ENCODE data around the gene COPS9. TPM values are rescaled to one million over a fixed set of nuclear protein-coding genes. Genes with fewer than 3 reads are reported as not detected.
A peak's percentile ranks its signal among the peaks of the same experiment; 100 is the strongest.

COPS9 gene
- 191 TPM for polyA plus RNA-seq (2013, experiment 1 of 2)
- polyA plus RNA-seq (2013, experiment 2 of 2) = 179 TPM

DNA sequence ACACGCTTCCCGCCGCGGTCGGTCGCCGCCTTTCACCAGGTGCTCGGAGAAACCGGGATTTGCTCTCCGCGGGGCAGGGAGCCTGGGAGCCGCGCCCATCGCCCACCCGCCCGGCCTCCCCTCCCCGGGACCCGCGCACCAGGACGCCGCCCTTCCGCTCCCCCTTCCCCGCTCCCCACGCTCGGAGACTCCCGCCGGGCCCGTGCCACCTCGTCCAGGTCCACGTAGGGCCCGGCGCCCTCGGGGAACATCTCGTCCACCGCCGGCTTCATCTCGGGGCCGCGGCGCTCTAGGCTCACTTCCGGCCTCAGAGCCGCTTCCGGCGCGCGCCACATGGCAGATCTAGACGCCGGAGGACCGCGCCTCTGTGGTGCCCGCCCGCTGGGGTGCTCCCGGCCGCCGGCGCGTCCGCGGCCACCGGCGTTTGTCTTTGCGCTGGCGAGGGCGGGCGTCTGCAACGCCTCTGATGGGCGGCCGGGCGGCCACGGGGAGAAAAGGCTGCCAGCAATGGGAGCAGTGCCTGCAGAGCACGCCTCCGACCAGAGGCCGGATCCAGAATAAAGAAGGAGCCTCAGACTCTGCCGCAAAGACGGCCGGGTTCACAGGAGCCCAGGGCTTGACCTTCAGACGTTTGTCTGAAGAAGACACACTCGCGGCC is at the start of gene COPS9:
TSS of gene COPS9 (minus strand) at position 293 of the 658 bp plus-strand sequence. CDS start at position 272, 21 bp downstream.
- Histone ChIP-seq H3K27me3 (ENCODE audit: insufficient read depth, low read length) (peaks cover 11% of the 10 kb centered on the region), H3K4me3 (ENCODE audit: low read length) (peak within 1 kb of the TSS; percentile 90), H3K9me3 (ENCODE audit: insufficient read depth, low read depth, low read length) (no peaks in the 10 kb centered on the region), H3K36me3 (ENCODE audit: insufficient read depth, low read length) (peaks cover 30% of the 10 kb centered on the region), H3K9ac (ENCODE audit: low read depth, low read length) (peak within 1 kb of the TSS; percentile 97), H3K27ac (ENCODE audit: low read depth, low read length) (no peak within 1 kb of the TSS), H3K4me1 (ENCODE audit: insufficient read depth, low read length) (peaks cover 17% of the 10 kb centered on the region)
- under 1% methylated on average over 79 of the region's 79 CpGs for WGBS

DNA sequence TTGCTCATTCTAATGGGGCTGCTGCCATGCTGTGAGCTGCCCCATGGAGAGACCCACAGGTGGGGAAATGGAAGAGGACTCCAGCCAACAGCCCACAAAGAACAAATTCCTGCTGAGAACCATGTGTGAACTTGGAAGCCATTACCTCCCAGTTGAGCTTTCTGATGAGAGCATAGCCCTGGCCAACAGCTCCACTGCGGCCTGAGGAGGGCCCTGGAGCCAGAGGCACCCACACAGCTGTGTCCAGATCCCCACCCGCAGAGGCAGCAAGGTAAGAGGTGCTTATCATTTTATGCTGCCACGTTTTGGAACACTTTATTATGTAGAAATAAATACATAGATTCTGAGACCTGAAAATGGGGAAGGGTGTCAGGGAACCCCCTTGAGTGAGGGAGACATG is 48.6 kb upstream of the COPS9 start:
- Histone ChIP-seq H3K9me3 (ENCODE audit: insufficient read depth, low read depth, low read length) (peaks cover 11% of the 10 kb centered on the region), H3K27ac (ENCODE audit: low read depth, low read length) (no peak overlapping the region), H3K9ac (ENCODE audit: low read depth, low read length) (no peak overlapping the region), H3K36me3 (ENCODE audit: insufficient read depth, low read length) (no peaks in the 10 kb centered on the region), H3K4me3 (ENCODE audit: low read length) (no peak overlapping the region), H3K27me3 (ENCODE audit: insufficient read depth, low read length) (no peaks in the 10 kb centered on the region), H3K4me1 (ENCODE audit: insufficient read depth, low read length) (no peaks in the 10 kb centered on the region)
- 83% methylated on average over 2 of the region's 3 CpGs for WGBS

DNA sequence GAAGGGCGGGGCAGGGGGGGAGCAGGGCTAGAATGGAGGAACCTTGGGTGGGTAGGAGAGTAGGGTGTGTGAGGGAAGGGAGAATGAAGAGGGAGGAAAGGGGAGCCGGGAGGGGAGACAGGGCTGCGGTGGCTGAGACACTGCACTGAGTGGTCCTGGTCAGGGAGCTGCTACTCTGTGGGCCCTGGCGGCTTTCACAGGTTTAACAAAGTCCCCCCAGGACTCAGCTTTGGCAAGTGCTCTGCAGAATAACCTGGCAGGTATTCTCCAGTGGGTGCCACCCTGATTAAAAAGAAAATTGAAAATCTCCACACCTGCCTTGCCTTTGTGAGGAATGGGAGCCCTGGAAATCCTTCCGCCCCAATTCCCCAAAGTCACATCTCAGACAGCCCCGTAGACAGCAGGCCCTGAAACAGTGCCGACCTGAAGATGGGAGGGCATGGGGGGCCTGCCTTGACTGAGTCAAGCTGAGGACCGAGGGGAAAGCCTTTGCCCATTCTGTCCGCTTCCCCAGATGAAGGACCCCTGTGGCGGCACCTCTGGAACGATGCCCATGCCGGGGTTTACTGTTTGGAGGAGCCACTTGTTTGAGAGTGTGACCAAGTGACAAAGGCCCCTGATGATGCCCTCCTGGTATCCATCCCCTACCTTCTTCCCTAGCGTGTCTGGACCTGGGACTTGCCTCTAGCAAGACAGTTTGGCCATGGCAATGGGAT is 47.9 kb upstream of the COPS9 start:
- H3K9me3 ChIP-seq (ENCODE audit: insufficient read depth, low read depth, low read length) = peaks cover 11% of the 10 kb centered on the region
- H3K36me3 ChIP-seq (ENCODE audit: insufficient read depth, low read length) = no peaks in the 10 kb centered on the region
- H3K4me1 ChIP-seq (ENCODE audit: insufficient read depth, low read length) = no peaks in the 10 kb centered on the region
- no peaks in the 10 kb centered on the region for H3K27me3 ChIP-seq (ENCODE audit: insufficient read depth, low read length)
- H3K27ac ChIP-seq (ENCODE audit: low read depth, low read length) = no peak overlapping the region
- H3K4me3 ChIP-seq (ENCODE audit: low read length) = no peak overlapping the region
- no peak overlapping the region for H3K9ac ChIP-seq (ENCODE audit: low read depth, low read length)
- 89% methylated on average over 13 of the region's 13 CpGs for WGBS

DNA sequence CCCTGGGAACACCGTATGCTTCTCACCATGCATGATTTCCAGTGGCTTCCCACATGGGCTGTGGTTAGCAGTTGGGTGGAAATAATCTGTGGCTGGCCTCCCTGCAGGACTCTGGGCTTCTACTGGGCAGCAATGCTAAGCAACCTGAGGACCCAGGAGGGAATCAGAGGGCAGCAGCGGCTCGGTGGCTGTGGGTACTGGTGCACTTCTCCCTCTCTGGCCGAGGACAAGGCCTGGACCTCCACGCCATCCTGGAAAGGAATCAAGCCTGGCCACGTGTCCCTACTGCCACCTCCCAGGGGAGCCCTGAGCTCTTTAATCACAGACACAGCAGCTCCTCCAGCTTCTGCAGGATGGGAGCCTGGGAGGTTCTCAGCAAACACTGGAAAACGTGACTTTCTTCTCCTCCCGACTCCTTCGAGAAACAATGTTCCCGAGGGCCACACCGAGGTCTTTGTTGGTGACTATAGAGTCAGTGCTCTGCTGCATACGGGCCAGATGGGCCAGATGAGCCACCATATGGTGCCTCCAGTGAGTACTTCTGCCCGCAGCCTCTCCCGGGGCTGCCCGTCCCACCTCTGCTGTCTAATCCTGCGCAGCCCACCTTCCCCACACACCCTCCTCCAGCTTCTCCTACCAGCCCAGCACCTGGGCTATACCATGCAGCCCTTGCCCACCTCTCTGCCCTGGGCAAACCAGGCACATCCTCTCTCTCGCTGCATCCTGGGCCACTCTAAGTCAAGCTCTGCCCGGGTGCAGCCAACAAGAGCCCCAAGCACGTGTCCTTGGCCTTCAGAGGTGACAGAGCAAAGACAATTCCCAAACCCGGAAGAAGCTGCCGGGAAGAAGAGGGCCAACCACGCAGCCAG is 47.1 kb upstream of the COPS9 start:
- peaks cover 7% of the 10 kb centered on the region for H3K9me3 ChIP-seq (ENCODE audit: insufficient read depth, low read depth, low read length)
- no peaks in the 10 kb centered on the region for H3K36me3 ChIP-seq (ENCODE audit: insufficient read depth, low read length)
- H3K4me3 ChIP-seq (ENCODE audit: low read length) = no peak overlapping the region
- H3K27ac ChIP-seq (ENCODE audit: low read depth, low read length) = no peak overlapping the region
- no peaks in the 10 kb centered on the region for H3K27me3 ChIP-seq (ENCODE audit: insufficient read depth, low read length)
- H3K4me1 ChIP-seq (ENCODE audit: insufficient read depth, low read length) = no peaks in the 10 kb centered on the region
- H3K9ac ChIP-seq (ENCODE audit: low read depth, low read length) = no peak overlapping the region
- 92% methylated on average over 22 of the region's 22 CpGs for WGBS

DNA sequence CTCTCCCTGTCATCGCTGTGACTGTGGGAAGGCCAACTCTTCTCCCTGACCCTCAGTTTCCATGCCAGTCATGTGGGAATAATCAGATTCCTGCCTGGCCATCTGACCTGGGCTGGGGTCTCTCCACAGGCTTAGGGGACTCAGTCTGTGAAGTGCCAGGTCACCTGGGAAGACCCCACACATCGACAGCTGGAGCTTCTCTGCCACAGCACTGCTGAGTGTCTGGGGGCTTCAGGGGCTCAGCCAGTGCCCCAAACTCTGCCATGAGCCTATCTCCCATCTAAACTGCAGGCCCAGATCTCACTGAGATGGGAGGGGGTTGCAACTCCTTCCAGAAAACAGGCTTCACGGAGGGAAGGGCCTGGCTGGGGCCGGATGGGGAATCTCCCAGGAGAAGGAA is 46.4 kb upstream of the COPS9 start:
- H3K9ac ChIP-seq (ENCODE audit: low read depth, low read length) = no peak overlapping the region
- no peaks in the 10 kb centered on the region for H3K4me1 ChIP-seq (ENCODE audit: insufficient read depth, low read length)
- H3K36me3 ChIP-seq (ENCODE audit: insufficient read depth, low read length) = no peaks in the 10 kb centered on the region
- peaks cover 5% of the 10 kb centered on the region; the same call in 1 of the 2 replicates for H3K27me3 ChIP-seq (ENCODE audit: insufficient read depth, low read length)
- 92% methylated on average over 4 of the region's 4 CpGs for WGBS
- no peak overlapping the region for H3K4me3 ChIP-seq (ENCODE audit: low read length)
- peaks cover 3% of the 10 kb centered on the region; the same call in 1 of the 2 replicates for H3K9me3 ChIP-seq (ENCODE audit: insufficient read depth, low read depth, low read length)
- no peak overlapping the region for H3K27ac ChIP-seq (ENCODE audit: low read depth, low read length)

DNA sequence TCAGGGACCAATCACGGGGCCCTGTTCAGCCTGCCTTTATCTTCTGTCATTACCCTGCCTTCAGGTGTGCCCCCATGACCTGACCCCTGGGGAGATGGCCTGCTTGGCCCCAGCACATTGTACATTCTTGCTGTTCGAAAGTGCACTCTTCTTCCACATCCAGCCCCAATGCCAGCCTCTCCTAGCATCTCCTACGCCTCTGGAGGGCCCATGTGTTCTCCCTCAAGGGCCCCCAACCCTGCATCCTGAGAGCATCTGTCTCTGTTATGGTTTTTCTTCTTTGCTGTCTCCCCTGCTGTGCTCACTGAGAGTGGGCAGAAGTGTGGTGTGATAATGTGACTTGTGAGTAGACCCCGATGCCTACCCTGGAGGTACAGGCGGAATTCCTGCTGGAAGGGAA is 45.9 kb upstream of the COPS9 start:
- WGBS = 92% methylated on average over 5 of the region's 5 CpGs
- H3K27ac ChIP-seq (ENCODE audit: low read depth, low read length) = no peak overlapping the region
- H3K36me3 ChIP-seq (ENCODE audit: insufficient read depth, low read length) = no peaks in the 10 kb centered on the region
- peaks cover 5% of the 10 kb centered on the region; the same call in 1 of the 2 replicates for H3K27me3 ChIP-seq (ENCODE audit: insufficient read depth, low read length)
- H3K9me3 ChIP-seq (ENCODE audit: insufficient read depth, low read depth, low read length) = no peaks in the 10 kb centered on the region
- H3K9ac ChIP-seq (ENCODE audit: low read depth, low read length) = no peak overlapping the region
- no peak overlapping the region for H3K4me3 ChIP-seq (ENCODE audit: low read length)
- H3K4me1 ChIP-seq (ENCODE audit: insufficient read depth, low read length) = no peaks in the 10 kb centered on the region

DNA sequence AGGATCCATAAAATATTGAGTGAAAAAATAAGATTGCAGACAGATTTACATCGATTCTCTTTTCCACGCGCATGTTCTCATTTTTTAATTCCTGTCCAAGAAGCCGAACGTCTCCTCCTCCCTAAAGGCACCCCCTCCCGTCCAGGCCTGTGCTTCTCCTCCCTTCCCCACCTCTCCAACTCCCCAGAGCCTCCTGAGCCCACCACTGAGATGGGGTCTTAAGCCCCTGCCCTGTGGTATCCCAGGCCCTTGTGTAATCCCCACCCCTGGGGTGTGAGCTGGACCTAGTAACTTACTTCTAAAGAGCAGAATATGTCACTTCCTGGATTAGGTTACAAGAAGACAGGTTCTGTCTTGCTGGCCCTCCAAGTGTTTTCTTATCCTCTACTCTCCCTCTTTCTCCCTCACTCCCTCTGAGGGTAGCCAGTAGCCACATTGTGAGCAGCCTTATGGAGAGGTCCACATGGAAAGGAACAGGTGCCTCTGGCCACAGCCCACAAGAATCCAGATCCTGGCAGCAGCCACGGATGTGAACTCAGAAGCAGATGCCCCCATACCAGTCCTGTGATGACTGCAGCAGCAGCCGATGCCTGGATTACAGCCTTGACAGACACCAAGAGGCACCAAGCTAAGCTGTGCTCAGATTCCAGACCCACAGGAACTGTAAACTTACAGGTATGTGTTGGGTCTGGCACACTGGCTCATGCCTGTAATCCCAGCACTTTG is 44.0 kb upstream of the COPS9 start:
- 93% methylated on average over 8 of the region's 8 CpGs for WGBS
- no peaks in the 10 kb centered on the region for H3K36me3 ChIP-seq (ENCODE audit: insufficient read depth, low read length)
- H3K9me3 ChIP-seq (ENCODE audit: insufficient read depth, low read depth, low read length) = no peaks in the 10 kb centered on the region
- peaks cover 5% of the 10 kb centered on the region; the same call in 1 of the 2 replicates for H3K27me3 ChIP-seq (ENCODE audit: insufficient read depth, low read length)
- H3K27ac ChIP-seq (ENCODE audit: low read depth, low read length) = no peak overlapping the region
- H3K9ac ChIP-seq (ENCODE audit: low read depth, low read length) = no peak overlapping the region
- no peaks in the 10 kb centered on the region for H3K4me1 ChIP-seq (ENCODE audit: insufficient read depth, low read length)
- no peak overlapping the region for H3K4me3 ChIP-seq (ENCODE audit: low read length)

DNA sequence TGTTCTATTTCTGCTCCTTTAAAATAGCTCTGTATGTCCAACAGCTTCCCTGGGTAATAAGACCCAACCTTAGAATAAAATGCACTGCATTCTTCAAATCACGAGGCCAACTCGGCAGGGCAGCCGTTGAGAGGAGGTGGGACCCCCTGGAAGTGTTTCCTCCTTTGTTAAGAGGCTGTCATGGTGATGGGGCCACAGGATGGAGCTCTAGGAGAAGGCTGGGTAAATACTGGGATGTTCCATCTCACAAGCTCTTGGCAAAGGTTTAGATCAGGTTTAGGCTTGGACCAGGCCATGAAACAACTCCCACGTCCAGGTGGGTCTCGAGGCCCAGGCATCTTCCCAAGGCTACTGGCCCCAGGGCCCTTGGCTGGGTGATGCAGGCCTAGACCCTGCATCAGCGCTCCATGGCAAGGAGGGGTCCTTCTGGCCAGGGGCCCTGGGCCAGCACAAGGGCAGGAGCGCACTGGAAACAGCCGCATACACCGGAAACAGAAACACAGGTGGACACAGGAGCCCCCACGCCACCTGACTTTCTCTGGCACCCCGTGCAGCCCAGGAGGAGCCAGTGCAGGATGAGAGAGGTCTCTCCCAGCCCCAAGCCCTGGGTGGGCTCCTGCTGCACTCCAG is 43.2 kb upstream of the COPS9 start:
- no peak overlapping the region for H3K4me3 ChIP-seq (ENCODE audit: low read length)
- H3K36me3 ChIP-seq (ENCODE audit: insufficient read depth, low read length) = no peaks in the 10 kb centered on the region
- H3K9ac ChIP-seq (ENCODE audit: low read depth, low read length) = no peak overlapping the region
- WGBS = 93% methylated on average over 11 of the region's 11 CpGs
- H3K9me3 ChIP-seq (ENCODE audit: insufficient read depth, low read depth, low read length) = no peaks in the 10 kb centered on the region
- H3K4me1 ChIP-seq (ENCODE audit: insufficient read depth, low read length) = no peaks in the 10 kb centered on the region
- peaks cover 5% of the 10 kb centered on the region; the same call in 1 of the 2 replicates for H3K27me3 ChIP-seq (ENCODE audit: insufficient read depth, low read length)
- no peak overlapping the region for H3K27ac ChIP-seq (ENCODE audit: low read depth, low read length)

DNA sequence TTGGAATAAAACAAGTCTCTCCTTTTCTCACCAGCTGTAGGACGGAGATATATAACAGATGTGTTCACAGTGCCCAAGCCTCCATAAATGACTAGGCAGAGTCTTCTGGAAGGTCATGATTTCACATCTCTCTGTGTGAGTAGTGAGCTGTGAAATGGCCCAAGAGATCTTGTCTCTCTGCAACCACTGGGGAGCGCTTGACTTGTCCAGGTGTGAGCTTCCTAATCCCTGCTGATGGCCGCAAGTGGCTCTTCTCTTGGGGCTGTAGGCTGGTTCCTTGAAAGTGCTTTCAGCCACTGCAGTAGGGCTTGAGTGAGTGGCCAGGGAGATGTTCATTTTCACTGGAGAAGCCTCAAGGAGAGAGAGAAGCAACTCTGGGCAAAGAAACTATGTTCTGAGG is 42.5 kb upstream of the COPS9 start:
- no peak overlapping the region for H3K9ac ChIP-seq (ENCODE audit: low read depth, low read length)

DNA sequence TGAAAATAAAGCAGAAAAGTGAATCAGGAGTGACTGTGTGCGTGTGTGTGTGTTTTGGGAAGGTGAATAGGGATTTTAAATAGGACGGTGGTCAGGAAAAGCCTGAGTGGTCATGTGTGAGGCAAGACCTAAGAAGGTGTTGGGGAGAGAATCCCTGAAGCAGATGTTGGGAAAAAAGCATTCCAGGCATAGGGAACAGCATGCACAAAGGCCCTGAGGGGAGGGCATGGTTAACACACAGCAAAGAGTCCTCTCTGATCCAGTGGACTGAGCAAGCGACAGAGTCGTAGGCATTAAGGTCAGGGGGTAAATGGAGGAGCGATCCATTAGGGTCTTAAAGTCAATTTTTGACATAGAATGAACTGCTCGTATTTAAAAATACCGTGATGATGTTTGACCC is 38.4 kb upstream of the COPS9 start:
- Histone ChIP-seq H3K36me3 (ENCODE audit: insufficient read depth, low read length) (no peaks in the 10 kb centered on the region), H3K4me1 (ENCODE audit: insufficient read depth, low read length) (no peaks in the 10 kb centered on the region), H3K27ac (ENCODE audit: low read depth, low read length) (no peak overlapping the region), H3K27me3 (ENCODE audit: insufficient read depth, low read length) (peaks cover 5% of the 10 kb centered on the region; the same call in 1 of the 2 replicates), H3K9me3 (ENCODE audit: insufficient read depth, low read depth, low read length) (no peaks in the 10 kb centered on the region), H3K9ac (ENCODE audit: low read depth, low read length) (no peak overlapping the region), H3K4me3 (ENCODE audit: low read length) (no peak overlapping the region)
- 93% methylated on average over 7 of the region's 7 CpGs for WGBS

More for the DNA sequence above, 42.5 kb upstream of the COPS9 start:
- Histone ChIP-seq H3K27ac (ENCODE audit: low read depth, low read length) (no peak overlapping the region), H3K36me3 (ENCODE audit: insufficient read depth, low read length) (no peaks in the 10 kb centered on the region), H3K4me1 (ENCODE audit: insufficient read depth, low read length) (no peaks in the 10 kb centered on the region), H3K4me3 (ENCODE audit: low read length) (no peak overlapping the region), H3K9me3 (ENCODE audit: insufficient read depth, low read depth, low read length) (no peaks in the 10 kb centered on the region), H3K27me3 (ENCODE audit: insufficient read depth, low read length) (peaks cover 5% of the 10 kb centered on the region; the same call in 1 of the 2 replicates)
- WGBS = 89% methylated on average over 3 of the region's 3 CpGs

Data from HUES64 (cell line).